Heart left ventricle (tissue), 16 donors: Measurements from ENCODE around the gene RBM10. TPM values are rescaled to one million over a fixed set of nuclear protein-coding genes. Genes with fewer than 3 reads are reported as not detected.
A peak's percentile ranks its signal among the peaks of the same experiment; 100 is the strongest.

Source experiments
- ATAC-seq, 4 donors: fragments of 200-7000 bp; cut with Tn5 transposase; one replicate each; pipeline ENCODE4 v1.9.1; 2020 to 2022; ENCODE audit warnings: moderate library complexity in 4 of 4, mild to moderate bottlenecking in 3 of 4, moderate number of reproducible peaks in 1 of 4
- DNase-seq, 5 donors: peaks; one replicate each; pipeline ENCODE4 v3.0.0-alpha.2; 2020
- H3K27ac ChIP-seq, 12 donors: fragments of 200-600 bp; sonication (generic) in 4 of 12; one replicate each; pipeline versions ENCODE4 v1.5.0 to v1.8.0; 2016 to 2022; ENCODE audit warnings: mild to moderate bottlenecking in 2 of 12
- H3K27me3 ChIP-seq, 9 donors: fragments of 200-600 bp; sonication (generic) in 2 of 9; one replicate each; pipeline versions ENCODE4 v1.5.1 to v1.8.0; 2016 to 2022; ENCODE audit warnings: mild to moderate bottlenecking in 3 of 9
- H3K36me3 ChIP-seq, 9 donors: fragments of 200-600 bp; sonication (generic) in 2 of 9; one replicate each; pipeline versions ENCODE4 v1.5.0 to v1.8.0; 2018 to 2022; ENCODE audit warnings: mild to moderate bottlenecking in 2 of 9
- H3K4me1 ChIP-seq, 12 donors: fragments of 200-600 bp; sonication (generic) in 4 of 12; one replicate each; pipeline versions ENCODE4 v1.5.0 to v1.8.0; 2016 to 2022; ENCODE audit warnings: mild to moderate bottlenecking in 3 of 12
- H3K4me3 ChIP-seq, 12 donors: fragments of 200-600 bp; sonication (generic) in 4 of 12; one replicate each; pipeline versions ENCODE4 v1.5.0 to v1.8.0; 2017 to 2022; ENCODE audit warnings: mild to moderate bottlenecking in 9 of 12, moderate library complexity in 4 of 12
- H3K9me3 ChIP-seq, 12 donors: fragments of 200-600 bp; sonication (generic) in 4 of 12; one replicate each; pipeline versions ENCODE4 v1.5.0 to v1.8.0; 2016 to 2022; ENCODE audit warnings: mild to moderate bottlenecking in 1 of 12
- POLR2A ChIP-seq, 2 donors: fragments of 450-650 bp; IDR thresholded peaks; one replicate each; pipeline ENCODE4 v1.6.1; 2017; ENCODE audit warnings: antibody characterized with exemption in 2 of 2, mild to moderate bottlenecking in 2 of 2, moderate library complexity in 2 of 2
- WGBS, 4 donors: extraction: QIAGEN DNeasy Blood & Tissue Kit in 2 of 4; methylation state at CpG; one replicate each; pipeline versions ENCODE4 v1.1.5 to v1.1.7; 2013 to 2018; 5-methylcytosine and 5-hydroxymethylcytosine counted together
- intact Hi-C, 10 donors: fragments of 100-400 bp; cut with DNase I; formaldehyde crosslinking; loops; one replicate each; pipeline versions ENCODE4 v1.11.1 to v1.14.2; 2022
- polyA plus RNA-seq, 2 donors: library from polyadenylated mRNA; stranded (reverse); fragments of 200-250 nt; gene quantifications; one replicate each; pipeline ENCODE4 v1.2.3, GENCODE V29; 2013
- total RNA-seq, 9 donors: library from RNA; depleted of rRNA in 2 of 9; stranded (reverse); fragments of >200 nt in 2 of 9; fragmentation: NEBNext Ultra II Directional in 3 of 9; extraction: Animal tissue kit (Norgen Biotek cat#: 25700) in 3 of 9; gene quantifications; one replicate each; pipeline versions ENCODE4 v1.1.0 to v1.2.4, GENCODE V29; 2016 to 2023
- TF ChIP-seq, protein P1 (sequence below), 12 donors: fragments of 200-600 bp; sonication (generic) in 4 of 12; IDR thresholded peaks; one replicate each; pipeline versions ENCODE4 v1.5.0 to v1.8.0; 2018 to 2022; ENCODE audit warnings: antibody characterized with exemption in 12 of 12, mild to moderate bottlenecking in 5 of 12
- donor health status: ischemic (EF 13 %, LVEDD 7.1; RV severe dilation, severe dysfunction).
- donor health status: healthy with polysubstance abuse.
- donor health status: DM: no; HTN: yes; CAD: no.
- donor health status: DM: no; HTN: no; CAD: no.
- donor health status: ischemic (EF 25% LVEDD 6.9; RV normal size, moderate dysfunction).
- donor health status: ischemic (EF 25% LVEDD 5.7; RV mildly dilated, moderate dysfunction).
- donor health status: healthy.
- donor health status: DM: yes; HTN: yes; CAD: no.
- donor health status: ischemic (EF 35%, LVEDD 5.7; RV mildly dilated, moderate dysfunction).
- donor health status: nonischemic (EF 11% LVEDD 7.7; RV severe dilation, severe dysfunction).
- donor health status: DM: yes; HTN: yes; CAD: no.
- donor health status: PGD.
- donor health status: ischemic (EF 29% LVEDD 5.4; RV normal size, mild dysfunction).
- donor health status: nonischemic (EF 23%, LVEDD 6.1; RV moderate dilation, normal function).

Gene RBM10
- total and polyA plus RNA-seq, 11 donors = 17.5 to 44.6 (median 28.3) TPM

DNA sequence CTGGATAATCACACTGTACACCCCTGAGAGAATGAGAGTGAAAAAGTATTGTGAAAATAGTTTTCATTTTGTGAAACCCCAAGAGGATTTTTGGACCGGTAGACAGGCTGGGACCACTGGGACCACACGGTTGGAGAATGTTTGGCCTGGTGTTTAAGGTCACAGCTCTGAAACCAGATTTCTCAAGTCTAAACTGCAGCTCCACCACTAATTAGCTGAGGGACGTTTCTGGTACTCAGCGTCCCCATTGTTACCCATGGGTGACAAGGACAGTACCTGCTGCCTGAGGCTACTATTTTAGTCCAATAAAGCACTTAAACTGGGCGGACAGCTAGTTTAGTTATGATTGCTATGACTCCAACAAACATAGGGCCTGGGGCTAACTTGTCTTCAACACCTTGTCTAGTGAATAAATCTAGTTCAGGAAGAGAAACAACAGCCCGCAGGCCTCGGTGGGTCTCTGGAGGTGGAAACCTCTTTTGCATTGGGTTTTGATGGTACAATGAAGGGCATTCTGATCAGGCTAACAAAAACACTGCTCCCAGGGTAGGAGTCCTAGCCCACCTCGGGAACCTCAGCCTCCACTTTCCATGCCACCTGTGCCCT is 87.3 kb downstream of the RBM10 start:
- H3K4me1 ChIP-seq = peaks cover 0 to 18% (median 5%) of the 10 kb centered on the region in 12 donors
- ATAC-seq (no peak), DNase-seq (no peak)
- peaks cover 0 to 22% (median 17%) of the 10 kb centered on the region in 9 donors for H3K36me3 ChIP-seq
- TF ChIP-seq, protein P1, sequence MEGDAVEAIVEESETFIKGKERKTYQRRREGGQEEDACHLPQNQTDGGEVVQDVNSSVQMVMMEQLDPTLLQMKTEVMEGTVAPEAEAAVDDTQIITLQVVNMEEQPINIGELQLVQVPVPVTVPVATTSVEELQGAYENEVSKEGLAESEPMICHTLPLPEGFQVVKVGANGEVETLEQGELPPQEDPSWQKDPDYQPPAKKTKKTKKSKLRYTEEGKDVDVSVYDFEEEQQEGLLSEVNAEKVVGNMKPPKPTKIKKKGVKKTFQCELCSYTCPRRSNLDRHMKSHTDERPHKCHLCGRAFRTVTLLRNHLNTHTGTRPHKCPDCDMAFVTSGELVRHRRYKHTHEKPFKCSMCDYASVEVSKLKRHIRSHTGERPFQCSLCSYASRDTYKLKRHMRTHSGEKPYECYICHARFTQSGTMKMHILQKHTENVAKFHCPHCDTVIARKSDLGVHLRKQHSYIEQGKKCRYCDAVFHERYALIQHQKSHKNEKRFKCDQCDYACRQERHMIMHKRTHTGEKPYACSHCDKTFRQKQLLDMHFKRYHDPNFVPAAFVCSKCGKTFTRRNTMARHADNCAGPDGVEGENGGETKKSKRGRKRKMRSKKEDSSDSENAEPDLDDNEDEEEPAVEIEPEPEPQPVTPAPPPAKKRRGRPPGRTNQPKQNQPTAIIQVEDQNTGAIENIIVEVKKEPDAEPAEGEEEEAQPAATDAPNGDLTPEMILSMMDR (IDR thresholded peaks at IDR 0.05) = no peak
- TF ChIP-seq POLR2A (IDR thresholded peaks at IDR 0.05) = no peak
- H3K27me3 ChIP-seq = peaks cover 0 to 14% (median 0%) of the 10 kb centered on the region in 9 donors
- peak overlapping the region; percentile 88 to 98 (median 95) for H3K27ac ChIP-seq
- intact Hi-C loops = loop anchor here in 4 of 10 donors (2.0 to 5.0 kb wide), 2 partner anchors 13 to 85 kb away; partner anchors contain the start of genes CDK16 (in 3 of the 4) and RBM10 (in 1 of the 4)
- WGBS, 4 donors = 61 to 71% (median 68%) methylated on average over 8 of the region's 8 CpGs
- no peaks in the 10 kb centered on the region for H3K9me3 ChIP-seq
- H3K4me3 ChIP-seq = peak overlapping the region; percentile 28 to 89 (median 70)

DNA sequence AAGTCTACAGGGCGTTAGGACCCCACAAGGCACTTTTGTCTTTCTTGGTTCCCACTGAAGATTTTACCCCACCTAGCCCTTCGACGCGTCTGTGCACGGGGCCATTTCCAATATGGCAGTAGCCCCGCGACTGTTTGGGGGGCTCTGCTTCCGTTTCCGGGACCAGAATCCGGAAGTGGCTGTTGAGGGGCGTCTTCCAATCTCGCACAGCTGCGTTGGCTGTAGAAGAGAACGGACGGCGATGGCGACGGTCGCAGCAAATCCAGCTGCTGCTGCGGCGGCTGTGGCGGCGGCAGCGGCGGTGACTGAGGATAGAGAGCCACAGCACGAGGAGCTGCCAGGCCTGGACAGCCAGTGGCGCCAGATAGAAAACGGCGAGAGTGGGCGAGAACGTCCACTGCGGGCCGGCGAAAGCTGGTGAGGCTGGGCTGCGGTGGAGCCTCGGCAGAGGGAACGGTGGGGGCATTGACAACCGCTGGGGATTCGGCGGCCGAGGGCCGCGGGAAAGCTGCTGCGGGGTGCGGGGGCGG is 87.8 kb downstream of the RBM10 start, which contains the start of gene USP11:
Gene USP11, plus strand, starts transcription at position 207 of the 530 bp plus-strand sequence. Its CDS starts 35 bp downstream, at position 242.
- H3K4me3 ChIP-seq = peak within 1 kb of the TSS; percentile 28 to 89 (median 70)
- no peaks in the 10 kb centered on the region for H3K9me3 ChIP-seq
- intact Hi-C loops = loop anchor here in 4 of 10 donors (2.0 to 5.0 kb wide), 2 partner anchors 14 to 86 kb away; partner anchors contain the start of genes CDK16 (in 3 of the 4) and RBM10 (in 1 of the 4)
- WGBS, 4 donors = 0 to 28% (median 6%) methylated on average over 31 to 46 of the region's 46 CpGs
- peaks cover 0 to 17% (median 11%) of the 10 kb centered on the region in 9 donors for H3K36me3 ChIP-seq
- H3K4me1 ChIP-seq = peaks cover 0 to 18% (median 5%) of the 10 kb centered on the region in 12 donors
- peak within 1 kb of the TSS; percentile 88 to 98 (median 95) for H3K27ac ChIP-seq
- ATAC-seq (peak in 3 of 4 donors; percentile 7 to 42 (median 22)), DNase-seq (peak; percentile 30 to 62 (median 54))
- peaks cover 0 to 17% (median 0%) of the 10 kb centered on the region in 9 donors for H3K27me3 ChIP-seq
- TF ChIP-seq, protein P1 (IDR thresholded peaks at IDR 0.05) = no peak
- peak in 1 of 2 donors; percentile 25 for TF ChIP-seq POLR2A (IDR thresholded peaks at IDR 0.05)

DNA sequence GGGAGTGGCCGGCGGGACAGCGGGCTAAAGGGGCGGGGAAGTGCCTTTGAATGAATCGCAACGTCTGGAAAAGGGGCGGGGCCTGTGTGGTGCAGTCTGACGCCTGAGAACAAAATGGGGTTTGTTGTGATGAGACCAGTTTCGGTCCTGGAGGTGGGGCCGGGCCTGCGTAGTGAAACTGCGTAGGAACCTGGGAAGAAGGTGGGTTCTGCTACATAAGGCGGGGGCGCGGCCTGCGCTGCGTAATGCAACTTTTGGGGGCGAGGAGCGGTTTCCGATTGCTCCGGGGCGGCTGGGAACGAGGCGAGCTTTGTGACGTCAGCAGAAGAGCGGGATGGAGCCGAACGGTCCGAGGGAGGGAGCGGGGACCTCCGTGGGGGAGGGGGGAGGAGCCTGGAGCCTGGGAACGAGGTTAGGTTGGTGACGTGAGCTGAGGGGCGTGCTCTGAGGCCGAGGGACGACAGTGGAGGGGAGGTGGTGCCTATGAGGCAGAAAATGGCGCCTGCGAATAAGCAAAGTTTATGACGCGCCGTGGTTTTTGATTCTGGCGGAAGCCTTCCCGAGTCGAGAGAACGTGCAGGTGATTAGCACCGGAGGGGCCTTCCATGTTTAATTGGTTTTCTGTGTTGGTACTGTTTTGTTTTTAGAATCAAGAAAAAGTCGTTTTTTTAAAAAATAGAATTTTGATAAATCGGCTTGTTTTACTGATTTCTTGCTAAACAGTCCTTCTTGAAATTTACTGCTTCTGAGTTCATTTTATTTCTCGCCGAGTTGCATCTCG is 88.5 kb downstream of the RBM10 start:
- intact Hi-C loops = loop anchor here in 4 of 10 donors (2.0 to 5.0 kb wide), 2 partner anchors 15 to 86 kb away; partner anchors contain the start of genes CDK16 (in 3 of the 4) and RBM10 (in 1 of the 4)
- peak overlapping the region; percentile 88 to 98 (median 95) for H3K27ac ChIP-seq
- no peaks in the 10 kb centered on the region for H3K9me3 ChIP-seq
- H3K4me1 ChIP-seq = peaks cover 0 to 18% (median 5%) of the 10 kb centered on the region in 12 donors
- peak overlapping the region; percentile 28 to 89 (median 70) for H3K4me3 ChIP-seq
- ATAC-seq (peak; percentile 94 to 98 (median 96)), DNase-seq (peak; percentile 92 to 95 (median 95))
- H3K36me3 ChIP-seq = peaks cover 0 to 11% (median 5%) of the 10 kb centered on the region in 9 donors
- peaks cover 0 to 20% (median 0%) of the 10 kb centered on the region in 9 donors for H3K27me3 ChIP-seq
- 0 to 27% (median 13%) methylated on average over 48 to 51 of the region's 51 CpGs for WGBS, 4 donors
- TF ChIP-seq, protein P1 (IDR thresholded peaks at IDR 0.05) = no peak
- peak in 1 of 2 donors; percentile 43 for TF ChIP-seq POLR2A (IDR thresholded peaks at IDR 0.05)
